ENCODE results near the gene EDRF1.

DNA sequence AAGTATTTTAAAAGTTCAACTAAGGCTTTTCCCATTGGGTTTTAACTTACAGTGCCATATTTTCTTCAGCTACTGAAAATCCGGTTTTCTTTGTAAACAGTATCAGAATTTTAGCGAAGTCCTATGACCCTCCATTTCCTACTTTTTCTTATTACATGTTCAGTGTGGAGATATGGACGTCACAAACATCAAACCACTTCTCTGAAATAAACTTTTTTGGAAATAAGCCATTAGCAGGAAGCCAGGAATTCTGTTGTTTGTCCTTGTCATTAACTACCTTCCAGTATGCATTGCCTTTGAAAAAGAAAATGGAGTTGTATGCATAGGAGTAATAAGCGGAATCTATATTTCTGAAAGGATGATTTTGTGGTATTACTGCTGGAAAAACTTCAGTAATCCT, 47.0 kb downstream of the EDRF1 start:
- no peak for TF ChIP-seq TAF1 (IDR thresholded peaks at IDR 0.05; ENCODE audit: low read depth)
- TF ChIP-seq EP300 (IDR thresholded peaks at IDR 0.05; ENCODE audit: borderline replicate concordance) = no peak
- TF ChIP-seq, protein P1, sequence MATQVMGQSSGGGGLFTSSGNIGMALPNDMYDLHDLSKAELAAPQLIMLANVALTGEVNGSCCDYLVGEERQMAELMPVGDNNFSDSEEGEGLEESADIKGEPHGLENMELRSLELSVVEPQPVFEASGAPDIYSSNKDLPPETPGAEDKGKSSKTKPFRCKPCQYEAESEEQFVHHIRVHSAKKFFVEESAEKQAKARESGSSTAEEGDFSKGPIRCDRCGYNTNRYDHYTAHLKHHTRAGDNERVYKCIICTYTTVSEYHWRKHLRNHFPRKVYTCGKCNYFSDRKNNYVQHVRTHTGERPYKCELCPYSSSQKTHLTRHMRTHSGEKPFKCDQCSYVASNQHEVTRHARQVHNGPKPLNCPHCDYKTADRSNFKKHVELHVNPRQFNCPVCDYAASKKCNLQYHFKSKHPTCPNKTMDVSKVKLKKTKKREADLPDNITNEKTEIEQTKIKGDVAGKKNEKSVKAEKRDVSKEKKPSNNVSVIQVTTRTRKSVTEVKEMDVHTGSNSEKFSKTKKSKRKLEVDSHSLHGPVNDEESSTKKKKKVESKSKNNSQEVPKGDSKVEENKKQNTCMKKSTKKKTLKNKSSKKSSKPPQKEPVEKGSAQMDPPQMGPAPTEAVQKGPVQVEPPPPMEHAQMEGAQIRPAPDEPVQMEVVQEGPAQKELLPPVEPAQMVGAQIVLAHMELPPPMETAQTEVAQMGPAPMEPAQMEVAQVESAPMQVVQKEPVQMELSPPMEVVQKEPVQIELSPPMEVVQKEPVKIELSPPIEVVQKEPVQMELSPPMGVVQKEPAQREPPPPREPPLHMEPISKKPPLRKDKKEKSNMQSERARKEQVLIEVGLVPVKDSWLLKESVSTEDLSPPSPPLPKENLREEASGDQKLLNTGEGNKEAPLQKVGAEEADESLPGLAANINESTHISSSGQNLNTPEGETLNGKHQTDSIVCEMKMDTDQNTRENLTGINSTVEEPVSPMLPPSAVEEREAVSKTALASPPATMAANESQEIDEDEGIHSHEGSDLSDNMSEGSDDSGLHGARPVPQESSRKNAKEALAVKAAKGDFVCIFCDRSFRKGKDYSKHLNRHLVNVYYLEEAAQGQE (IDR thresholded peaks at IDR 0.05; ENCODE audit: low read depth) = no peak
